ENCODE measurements around the gene SYT1. TPM values are rescaled to one million over a fixed set of nuclear protein-coding genes. Genes with fewer than 3 reads are reported as not detected.

SYT1 gene
- total RNA-seq, 1 donor from 2014 or later, result 2.1 TPM

GRCh38 chr12:79307340-79307739 is 442.8 kb downstream of the SYT1 start:
- Histone ChIP-seq H3K9ac (ENCODE audit: low read depth in 1 of 3, low read length in 3 of 3) (no peak overlapping the region), H3K4me1 (ENCODE audit: control insufficient read depth in 3 of 3, insufficient read depth in 3 of 3, low read length in 3 of 3) (no peaks in the 10 kb centered on the region), H3K4me3 (ENCODE audit: low read length in 3 of 3) (no peak overlapping the region), H3K36me3 (ENCODE audit: control insufficient read depth in 3 of 3, insufficient read depth in 3 of 3, low read length in 3 of 3) (no peaks in the 10 kb centered on the region), H3K27ac (ENCODE audit: low read depth, low read length) (no peak overlapping the region), H3K27me3 (ENCODE audit: control insufficient read depth in 3 of 3, insufficient read depth in 3 of 3, low read length in 3 of 3) (no peaks in the 10 kb centered on the region), H3K9me3 (ENCODE audit: control insufficient read depth in 3 of 3, low read length in 3 of 3) (no peaks in the 10 kb centered on the region)

- Histone ChIP-seq H3K4me1 (ENCODE audit: control insufficient read depth in 3 of 3, insufficient read depth in 3 of 3, low read length in 3 of 3) (no peaks in the 10 kb centered on the region), H3K9me3 (ENCODE audit: control insufficient read depth in 3 of 3, low read length in 3 of 3) (no peaks in the 10 kb centered on the region), H3K36me3 (ENCODE audit: control insufficient read depth in 3 of 3, insufficient read depth in 3 of 3, low read length in 3 of 3) (no peaks in the 10 kb centered on the region)
Observed at GRCh38 chr12:79309039-79309438, 444.5 kb downstream of the SYT1 start.

GRCh38 chr12:79317179-79317847 is 452.7 kb downstream of the SYT1 start:
- H3K9me3 ChIP-seq (ENCODE audit: control insufficient read depth in 3 of 3, low read length in 3 of 3), result peaks cover 0 to 3% (median 0%) of the 10 kb centered on the region in 3 donors
- no peak overlapping the region for H3K9ac ChIP-seq (ENCODE audit: low read depth in 1 of 3, low read length in 3 of 3)
- no peaks in the 10 kb centered on the region for H3K36me3 ChIP-seq (ENCODE audit: control insufficient read depth in 3 of 3, insufficient read depth in 3 of 3, low read length in 3 of 3)
- no peak overlapping the region for H3K27ac ChIP-seq (ENCODE audit: low read depth, low read length)
- no peaks in the 10 kb centered on the region for H3K27me3 ChIP-seq (ENCODE audit: control insufficient read depth in 3 of 3, insufficient read depth in 3 of 3, low read length in 3 of 3)
- no peak overlapping the region for H3K4me3 ChIP-seq (ENCODE audit: low read length in 3 of 3)
- no peaks in the 10 kb centered on the region for H3K4me1 ChIP-seq (ENCODE audit: control insufficient read depth in 3 of 3, insufficient read depth in 3 of 3, low read length in 3 of 3)

More at GRCh38 chr12:79309039-79309438, 444.5 kb downstream of the SYT1 start:
- Histone ChIP-seq H3K4me3 (ENCODE audit: low read length in 3 of 3) (no peak overlapping the region), H3K9ac (ENCODE audit: low read depth in 1 of 3, low read length in 3 of 3) (no peak overlapping the region), H3K27me3 (ENCODE audit: control insufficient read depth in 3 of 3, insufficient read depth in 3 of 3, low read length in 3 of 3) (no peaks in the 10 kb centered on the region), H3K27ac (ENCODE audit: low read depth, low read length) (no peak overlapping the region)

GRCh38 chr12:79322905-79323304 is 458.3 kb downstream of the SYT1 start:
- Histone ChIP-seq H3K27me3 (ENCODE audit: control insufficient read depth in 3 of 3, insufficient read depth in 3 of 3, low read length in 3 of 3) (no peaks in the 10 kb centered on the region), H3K4me1 (ENCODE audit: control insufficient read depth in 3 of 3, insufficient read depth in 3 of 3, low read length in 3 of 3) (no peaks in the 10 kb centered on the region), H3K9ac (ENCODE audit: low read depth in 1 of 3, low read length in 3 of 3) (no peak overlapping the region), H3K36me3 (ENCODE audit: control insufficient read depth in 3 of 3, insufficient read depth in 3 of 3, low read length in 3 of 3) (no peaks in the 10 kb centered on the region), H3K4me3 (ENCODE audit: low read length in 3 of 3) (no peak overlapping the region), H3K9me3 (ENCODE audit: control insufficient read depth in 3 of 3, low read length in 3 of 3) (peaks cover 0 to 3% (median 0%) of the 10 kb centered on the region in 3 donors), H3K27ac (ENCODE audit: low read depth, low read length) (no peak overlapping the region)

- Histone ChIP-seq H3K4me3 (ENCODE audit: low read length in 3 of 3) (no peak overlapping the region), H3K36me3 (ENCODE audit: control insufficient read depth in 3 of 3, insufficient read depth in 3 of 3, low read length in 3 of 3) (no peaks in the 10 kb centered on the region), H3K9ac (ENCODE audit: low read depth in 1 of 3, low read length in 3 of 3) (no peak overlapping the region), H3K27ac (ENCODE audit: low read depth, low read length) (no peak overlapping the region), H3K4me1 (ENCODE audit: control insufficient read depth in 3 of 3, insufficient read depth in 3 of 3, low read length in 3 of 3) (no peaks in the 10 kb centered on the region), H3K9me3 (ENCODE audit: control insufficient read depth in 3 of 3, low read length in 3 of 3) (peaks cover 0 to under 1% (median 0%) of the 10 kb centered on the region in 3 donors), H3K27me3 (ENCODE audit: control insufficient read depth in 3 of 3, insufficient read depth in 3 of 3, low read length in 3 of 3) (no peaks in the 10 kb centered on the region)
Observed at GRCh38 chr12:79324571-79324970, 460.0 kb downstream of the SYT1 start.

- H3K4me1 ChIP-seq (ENCODE audit: control insufficient read depth in 3 of 3, insufficient read depth in 3 of 3, low read length in 3 of 3), result no peaks in the 10 kb centered on the region
- H3K36me3 ChIP-seq (ENCODE audit: control insufficient read depth in 3 of 3, insufficient read depth in 3 of 3, low read length in 3 of 3), result no peaks in the 10 kb centered on the region
- H3K27ac ChIP-seq (ENCODE audit: low read depth, low read length), result no peak overlapping the region
- H3K9ac ChIP-seq (ENCODE audit: low read depth in 1 of 3, low read length in 3 of 3), result no peak overlapping the region
- H3K4me3 ChIP-seq (ENCODE audit: low read length in 3 of 3), result no peak overlapping the region
- H3K27me3 ChIP-seq (ENCODE audit: control insufficient read depth in 3 of 3, insufficient read depth in 3 of 3, low read length in 3 of 3), result no peaks in the 10 kb centered on the region
- H3K9me3 ChIP-seq (ENCODE audit: control insufficient read depth in 3 of 3, low read length in 3 of 3), result no peaks in the 10 kb centered on the region
Observed at GRCh38 chr12:79326222-79326621, 461.6 kb downstream of the SYT1 start.

GRCh38 chr12:79326663-79327062 is 462.1 kb downstream of the SYT1 start:
- Histone ChIP-seq H3K36me3 (ENCODE audit: control insufficient read depth in 3 of 3, insufficient read depth in 3 of 3, low read length in 3 of 3) (no peaks in the 10 kb centered on the region), H3K9ac (ENCODE audit: low read depth in 1 of 3, low read length in 3 of 3) (no peak overlapping the region), H3K27me3 (ENCODE audit: control insufficient read depth in 3 of 3, insufficient read depth in 3 of 3, low read length in 3 of 3) (no peaks in the 10 kb centered on the region), H3K4me3 (ENCODE audit: low read length in 3 of 3) (no peak overlapping the region), H3K4me1 (ENCODE audit: control insufficient read depth in 3 of 3, insufficient read depth in 3 of 3, low read length in 3 of 3) (no peaks in the 10 kb centered on the region), H3K9me3 (ENCODE audit: control insufficient read depth in 3 of 3, low read length in 3 of 3) (no peaks in the 10 kb centered on the region), H3K27ac (ENCODE audit: low read depth, low read length) (no peak overlapping the region)

GRCh38 chr12:79327465-79327864 is 462.9 kb downstream of the SYT1 start:
- Histone ChIP-seq H3K27ac (ENCODE audit: low read depth, low read length) (no peak overlapping the region), H3K36me3 (ENCODE audit: control insufficient read depth in 3 of 3, insufficient read depth in 3 of 3, low read length in 3 of 3) (no peaks in the 10 kb centered on the region), H3K4me1 (ENCODE audit: control insufficient read depth in 3 of 3, insufficient read depth in 3 of 3, low read length in 3 of 3) (no peaks in the 10 kb centered on the region), H3K9me3 (ENCODE audit: control insufficient read depth in 3 of 3, low read length in 3 of 3) (no peaks in the 10 kb centered on the region), H3K27me3 (ENCODE audit: control insufficient read depth in 3 of 3, insufficient read depth in 3 of 3, low read length in 3 of 3) (no peaks in the 10 kb centered on the region), H3K4me3 (ENCODE audit: low read length in 3 of 3) (no peak overlapping the region), H3K9ac (ENCODE audit: low read depth in 1 of 3, low read length in 3 of 3) (no peak overlapping the region)

GRCh38 chr12:79329933-79330332 is 465.4 kb downstream of the SYT1 start:
- Histone ChIP-seq H3K9me3 (ENCODE audit: control insufficient read depth in 3 of 3, low read length in 3 of 3) (no peaks in the 10 kb centered on the region), H3K36me3 (ENCODE audit: control insufficient read depth in 3 of 3, insufficient read depth in 3 of 3, low read length in 3 of 3) (no peaks in the 10 kb centered on the region), H3K4me3 (ENCODE audit: low read length in 3 of 3) (no peak overlapping the region), H3K4me1 (ENCODE audit: control insufficient read depth in 3 of 3, insufficient read depth in 3 of 3, low read length in 3 of 3) (no peaks in the 10 kb centered on the region), H3K27me3 (ENCODE audit: control insufficient read depth in 3 of 3, insufficient read depth in 3 of 3, low read length in 3 of 3) (peaks cover 0 to 1% (median 0%) of the 10 kb centered on the region in 3 donors), H3K27ac (ENCODE audit: low read depth, low read length) (no peak overlapping the region), H3K9ac (ENCODE audit: low read depth in 1 of 3, low read length in 3 of 3) (no peak overlapping the region)

- Histone ChIP-seq H3K27ac (ENCODE audit: low read depth, low read length) (no peak overlapping the region), H3K9ac (ENCODE audit: low read depth in 1 of 3, low read length in 3 of 3) (no peak overlapping the region), H3K9me3 (ENCODE audit: control insufficient read depth in 3 of 3, low read length in 3 of 3) (no peaks in the 10 kb centered on the region), H3K4me3 (ENCODE audit: low read length in 3 of 3) (no peak overlapping the region), H3K27me3 (ENCODE audit: control insufficient read depth in 3 of 3, insufficient read depth in 3 of 3, low read length in 3 of 3) (peaks cover 0 to 2% (median 0%) of the 10 kb centered on the region in 3 donors), H3K36me3 (ENCODE audit: control insufficient read depth in 3 of 3, insufficient read depth in 3 of 3, low read length in 3 of 3) (no peaks in the 10 kb centered on the region), H3K4me1 (ENCODE audit: control insufficient read depth in 3 of 3, insufficient read depth in 3 of 3, low read length in 3 of 3) (no peaks in the 10 kb centered on the region)
Observed at GRCh38 chr12:79331870-79332269, 467.3 kb downstream of the SYT1 start.
